Stimulated activated CD8-positive, alpha-beta memory T cell treated with anti-CD3 and anti-CD28 coated beads, Interleukin-4, amount 100 ng/mL, for 48 hours (primary cell): ENCODE measurements around the gene PHAX.
"Not testable (repeated sequence)": the region's sequence is repeated elsewhere in the genome, so short reads cannot be mapped to it uniquely, and the experiment has no call there.

ENCODE experiments used
- DNase-seq: peaks from one replicate; pipeline ENCODE4 v3.0.0-alpha.2; 2020

Gene PHAX

DNA sequence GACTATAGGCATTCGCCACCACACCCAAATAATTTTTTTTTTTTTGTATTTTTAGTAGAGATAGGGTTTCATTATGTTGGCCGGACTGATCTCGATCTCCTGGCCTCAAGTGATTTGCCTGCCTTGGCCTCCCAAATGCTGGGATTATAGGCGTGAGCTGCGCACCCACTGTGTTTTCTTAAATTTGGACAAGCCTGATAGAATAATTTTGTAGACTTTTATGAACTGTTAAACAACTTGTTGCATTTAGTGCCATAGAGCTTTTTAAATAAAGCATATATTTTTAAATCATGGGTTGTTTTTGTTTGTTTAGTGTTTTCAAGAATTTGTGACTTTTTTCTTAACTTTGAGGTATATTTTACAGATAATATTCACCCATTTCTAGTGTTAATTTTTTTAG, 4.8 kb downstream of the PHAX start:
- no peak for DNase-seq

DNA sequence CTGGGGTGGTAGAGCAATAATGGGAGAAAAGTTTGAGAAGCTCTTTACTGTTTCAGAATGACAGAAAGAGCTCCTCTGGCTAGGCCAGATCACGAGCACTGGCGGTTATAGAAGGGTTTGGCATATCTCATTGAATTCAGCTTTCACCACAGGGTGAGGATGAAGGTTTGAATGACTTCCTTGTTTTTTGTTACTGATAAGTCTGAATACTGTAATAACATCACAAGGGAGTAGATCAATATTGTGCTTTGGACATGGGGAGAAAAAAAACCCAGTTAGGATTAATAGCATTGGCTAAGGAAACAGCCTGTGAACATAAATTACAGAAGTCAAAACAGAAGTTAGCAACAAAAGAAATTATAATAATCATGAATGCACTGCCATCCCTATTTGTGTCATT, 9.4 kb downstream of the PHAX start:
- no peak for DNase-seq

DNA sequence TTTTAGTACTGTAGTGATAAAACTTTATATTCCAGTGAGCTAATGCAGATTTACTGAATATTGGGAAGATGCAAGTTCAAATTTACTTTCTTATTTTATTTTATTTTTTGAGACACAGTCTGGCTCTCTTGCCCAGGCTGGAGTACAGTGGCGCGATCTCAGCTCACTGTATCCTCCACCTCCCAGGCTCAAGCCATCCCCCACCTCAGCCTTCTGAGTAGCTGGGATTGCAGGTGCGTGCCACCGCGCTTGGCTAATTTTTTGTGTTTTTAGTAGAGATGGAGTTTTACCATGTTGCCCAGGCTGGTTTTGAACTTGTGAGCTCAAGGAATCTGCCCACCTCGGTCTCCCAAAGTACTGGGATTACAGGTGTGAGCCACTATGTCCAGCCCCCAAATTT, 9.9 kb downstream of the PHAX start:
- no peak for DNase-seq

DNA sequence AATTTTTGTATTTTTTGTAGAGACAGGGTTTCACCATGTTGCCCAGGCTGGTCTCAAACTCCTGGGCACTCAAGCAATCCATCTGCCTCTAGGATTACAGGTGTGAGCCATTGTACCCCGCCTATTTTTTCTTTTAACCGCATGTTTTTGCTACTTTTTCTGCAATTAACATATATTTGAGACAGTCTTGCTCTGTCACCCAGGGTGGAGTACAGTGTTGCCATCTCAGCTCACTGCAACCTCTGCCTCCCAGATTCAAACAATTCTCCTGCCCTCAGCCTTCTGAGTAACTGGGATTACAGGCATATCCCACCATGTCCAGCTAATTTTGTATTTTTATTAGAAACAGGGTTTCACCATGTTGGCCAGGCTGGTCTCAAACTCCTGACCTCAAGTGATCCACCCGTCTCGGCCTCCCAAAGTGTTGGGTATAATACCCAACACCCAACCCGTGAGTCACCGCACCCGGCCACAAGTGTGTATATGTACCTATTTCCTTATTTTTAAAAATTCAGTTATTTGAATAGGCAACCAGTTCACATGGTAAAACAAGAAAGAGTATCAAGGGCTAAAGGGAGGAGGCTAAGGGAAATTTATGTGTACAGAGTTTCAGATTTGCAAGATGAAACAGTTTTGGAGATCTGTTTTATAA, 13.3 kb downstream of the PHAX start:
- DNase-seq = no peak

DNA sequence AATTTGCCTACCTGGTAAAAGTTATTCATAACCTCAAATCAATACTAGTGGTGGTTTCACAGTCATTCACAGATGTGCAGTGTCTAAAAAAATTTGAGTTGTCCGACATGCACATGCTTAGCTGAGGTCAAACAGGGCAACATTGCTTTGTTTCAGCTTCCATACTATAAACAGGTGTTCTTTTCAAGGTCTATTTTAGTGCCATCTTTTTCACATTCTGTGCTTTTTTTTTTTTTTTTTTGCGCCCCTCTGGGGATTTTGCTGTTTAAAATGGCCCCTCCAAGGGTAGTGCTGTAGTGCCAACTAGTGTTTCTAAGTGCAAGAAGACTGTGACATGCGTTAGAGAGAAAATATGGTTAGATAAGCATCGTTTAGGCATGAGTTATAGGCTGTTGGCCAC, 14.5 kb downstream of the PHAX start:
- no peak for DNase-seq

DNA sequence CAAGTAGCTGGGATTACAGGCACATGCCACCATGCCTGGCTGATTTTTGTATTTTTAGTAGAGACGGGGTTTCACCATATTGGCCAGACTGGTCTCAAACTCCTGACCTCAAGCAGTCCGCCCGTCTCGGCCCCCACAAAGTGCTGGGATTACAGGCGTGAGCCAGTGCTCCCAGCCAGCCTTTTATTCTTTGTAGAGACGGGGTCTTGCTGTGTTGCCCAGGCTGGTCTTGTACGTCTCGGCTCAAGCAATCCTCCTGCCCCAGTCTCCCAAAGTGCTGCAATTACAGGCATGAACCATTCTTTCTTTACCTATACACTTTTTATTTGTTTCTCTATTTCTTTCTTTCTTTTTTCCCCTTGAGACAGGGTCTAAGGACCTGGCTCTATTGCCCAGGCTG, 16.9 kb downstream of the PHAX start:
- DNase-seq = not testable (repeated sequence)

DNA sequence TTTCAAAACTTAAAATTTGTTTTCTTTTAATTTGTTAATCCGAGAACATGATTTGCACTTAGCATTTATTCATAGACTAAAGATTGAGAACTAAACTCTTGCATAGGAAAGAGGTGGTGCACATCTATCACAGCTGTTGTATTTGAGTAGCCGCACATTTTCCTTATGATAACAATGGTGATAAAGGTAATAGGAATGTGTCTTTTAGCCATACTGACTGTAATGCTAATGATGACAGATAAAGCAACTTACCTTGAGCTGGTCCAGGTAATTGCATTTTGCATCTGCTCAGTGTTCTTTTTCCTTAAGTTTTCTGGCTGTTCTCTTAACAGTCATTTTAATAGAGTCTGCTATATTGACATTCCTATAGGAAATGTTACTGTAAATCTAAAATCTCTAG, 19.0 kb downstream of the PHAX start:
- no peak for DNase-seq

DNA sequence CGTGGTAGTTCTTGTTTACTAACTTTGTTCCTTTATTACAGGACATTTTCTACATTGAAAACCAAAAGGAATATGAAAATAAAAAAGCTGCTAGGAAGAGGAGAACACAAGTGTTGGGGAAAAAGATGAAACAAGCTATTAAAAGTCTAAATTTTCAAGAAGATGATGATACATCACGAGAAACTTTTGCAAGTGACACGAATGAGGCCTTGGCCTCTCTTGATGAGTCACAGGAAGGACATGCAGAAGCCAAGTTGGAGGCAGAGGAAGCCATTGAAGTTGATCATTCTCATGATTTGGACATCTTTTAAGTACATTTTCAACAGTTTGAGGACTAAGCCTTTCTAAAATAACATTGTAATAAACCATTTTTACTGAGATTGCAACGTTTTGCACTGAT, 23.8 kb downstream of the PHAX start:
- no peak for DNase-seq

DNA sequence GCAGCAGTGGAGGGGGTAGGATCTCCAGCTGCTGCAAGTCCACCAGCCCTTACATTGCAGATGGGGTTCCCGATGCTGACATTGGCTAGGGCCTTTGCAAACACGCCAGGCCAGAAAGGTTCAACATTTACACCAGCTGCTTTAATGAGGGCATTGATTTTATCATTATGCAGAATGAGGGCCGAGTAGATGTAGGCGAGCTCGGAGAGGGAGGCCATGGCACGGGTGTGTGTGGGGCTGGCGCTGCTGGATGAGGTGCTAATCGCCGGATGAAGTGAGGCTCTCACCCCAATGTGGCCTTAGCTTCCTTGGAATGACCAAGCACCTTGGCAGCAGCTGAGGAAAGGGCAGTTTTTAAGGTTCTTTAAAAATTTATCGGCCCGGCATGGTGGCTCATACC, 27.4 kb downstream of the PHAX start:
- no peak for DNase-seq

DNA sequence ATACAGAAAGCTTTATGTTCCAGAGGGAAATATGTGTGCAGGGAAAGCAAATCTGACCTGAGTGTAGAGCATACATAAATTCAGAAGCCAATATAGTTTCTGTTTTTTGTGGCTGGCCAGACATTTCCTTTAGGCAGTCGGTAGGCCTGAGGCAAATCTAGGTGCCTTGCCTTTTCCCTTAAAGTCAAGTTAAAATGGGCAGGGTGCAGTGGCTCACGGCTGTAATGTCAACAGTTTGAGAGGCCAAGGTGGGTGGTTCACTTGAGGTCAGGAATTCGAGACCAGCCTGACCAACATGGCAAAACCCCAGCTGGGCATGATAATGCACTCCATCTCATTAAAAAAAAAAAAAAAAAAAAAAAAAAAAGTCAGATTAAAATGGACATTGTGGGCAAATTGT, 31.2 kb downstream of the PHAX start:
- no peak for DNase-seq

DNA sequence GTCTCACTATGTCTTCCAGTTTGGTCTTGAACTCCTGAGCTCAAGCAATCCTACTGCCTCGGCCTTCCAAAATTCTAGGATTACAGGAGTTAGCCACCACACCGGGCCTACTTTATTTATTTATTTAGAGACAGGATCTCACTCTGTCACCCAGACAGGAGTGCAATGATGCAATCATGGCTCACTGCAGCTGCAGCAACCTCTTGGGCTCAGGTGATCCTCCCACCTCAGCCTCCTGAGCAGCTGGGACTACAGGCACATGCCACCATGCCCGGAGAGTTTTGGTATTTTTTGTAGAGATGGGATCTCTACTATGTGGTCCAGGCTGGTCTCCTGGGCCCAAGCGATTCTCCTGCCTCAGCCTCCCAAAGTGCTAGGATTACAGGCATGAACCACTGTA, 32.8 kb downstream of the PHAX start:
- DNase-seq = no peak

DNA sequence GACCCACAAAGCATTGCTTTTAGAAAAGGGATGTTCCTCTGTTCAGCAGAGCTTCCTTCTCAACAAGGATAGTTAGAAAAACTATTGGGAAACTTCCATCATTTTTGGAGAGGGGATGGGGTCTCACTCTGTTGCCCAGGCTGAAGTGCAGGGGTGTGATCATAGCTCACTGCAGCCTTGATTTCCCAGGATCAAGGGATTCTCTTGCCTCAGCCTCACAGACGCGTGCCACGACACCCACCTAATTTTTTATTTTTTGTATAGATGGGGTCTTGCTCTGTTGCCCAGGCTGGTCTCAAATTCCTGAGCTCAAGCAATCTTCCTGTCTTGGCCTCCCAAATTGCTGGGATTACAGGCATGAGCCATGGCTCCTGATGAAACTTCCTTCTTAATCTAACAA, 34.8 kb downstream of the PHAX start:
- no peak for DNase-seq

DNA sequence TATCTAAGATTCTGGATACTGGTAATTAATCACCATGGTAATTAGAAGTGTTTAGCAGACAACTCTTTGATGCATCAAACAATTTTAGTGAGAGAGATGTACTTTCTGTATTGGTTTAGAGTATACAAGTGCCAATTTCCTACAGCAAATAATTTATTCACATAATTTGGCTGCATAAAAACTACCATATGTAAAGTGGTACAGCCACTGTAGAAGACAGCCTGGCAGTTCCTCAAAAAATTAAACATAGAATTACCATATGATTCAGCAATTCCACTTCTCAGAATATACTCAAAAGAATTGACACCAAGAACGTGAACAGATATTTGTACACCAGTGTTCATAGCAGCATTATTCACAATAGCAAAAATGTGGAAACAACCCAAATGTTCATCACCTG, 36.2 kb downstream of the PHAX start:
- no peak for DNase-seq

DNA sequence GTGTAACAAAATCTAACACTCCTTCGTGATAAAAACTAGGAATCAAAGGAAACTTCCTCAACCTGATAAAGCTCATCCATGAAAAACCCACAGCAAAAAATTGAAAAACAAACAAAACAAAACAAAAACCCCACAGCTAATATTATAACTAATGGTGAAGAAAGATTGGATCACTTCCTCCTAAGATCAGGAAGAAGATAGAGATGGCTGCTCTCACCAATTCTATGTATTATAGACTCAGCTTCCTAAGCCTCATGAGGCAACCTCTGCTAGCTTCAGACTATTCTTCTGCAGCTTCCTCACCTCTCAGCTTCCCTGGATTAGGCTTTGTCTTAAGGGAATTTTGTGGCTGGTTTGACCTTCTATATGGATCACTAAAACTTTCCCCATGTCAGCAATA, 40.1 kb downstream of the PHAX start:
- no peak for DNase-seq

DNA sequence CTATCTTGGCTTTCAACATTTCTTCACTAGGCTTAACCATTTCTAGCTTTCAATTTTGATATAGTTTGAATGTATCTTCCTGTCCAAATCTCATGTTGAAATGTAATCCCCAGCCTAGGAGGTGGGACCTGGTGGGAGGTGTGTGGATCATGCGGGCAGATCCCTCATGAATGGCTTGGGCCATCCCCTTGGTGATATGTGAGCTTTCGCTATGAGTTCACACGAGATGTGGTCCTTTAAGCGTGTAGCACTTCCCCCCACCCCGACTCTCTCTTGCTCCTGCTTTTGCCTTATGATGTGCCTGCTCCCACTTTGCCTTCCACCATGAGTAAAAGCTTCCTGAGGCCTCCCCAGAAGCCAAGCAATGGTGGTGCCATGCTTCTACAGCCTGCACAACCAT, 40.6 kb downstream of the PHAX start:
- no peak for DNase-seq

DNA sequence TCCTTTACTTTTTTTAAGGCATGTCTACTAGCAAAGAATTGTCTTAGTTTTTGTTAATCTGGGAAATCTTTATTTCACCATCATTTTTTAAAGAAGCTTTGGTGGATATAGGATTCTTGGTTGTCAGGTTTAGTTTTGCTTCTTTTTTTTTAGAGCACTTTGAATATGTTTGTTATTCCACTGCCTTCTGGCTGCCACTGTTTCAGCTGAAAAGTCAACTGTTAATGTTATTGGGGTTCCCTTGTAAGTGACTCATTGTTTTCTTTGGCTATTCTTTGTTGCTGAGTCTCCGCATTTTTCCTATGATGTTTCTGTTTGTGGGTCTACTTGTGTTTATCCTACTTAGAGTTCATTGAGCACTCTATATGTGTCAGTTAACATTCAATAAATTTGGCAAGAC, 44.4 kb downstream of the PHAX start:
- DNase-seq = no peak

DNA sequence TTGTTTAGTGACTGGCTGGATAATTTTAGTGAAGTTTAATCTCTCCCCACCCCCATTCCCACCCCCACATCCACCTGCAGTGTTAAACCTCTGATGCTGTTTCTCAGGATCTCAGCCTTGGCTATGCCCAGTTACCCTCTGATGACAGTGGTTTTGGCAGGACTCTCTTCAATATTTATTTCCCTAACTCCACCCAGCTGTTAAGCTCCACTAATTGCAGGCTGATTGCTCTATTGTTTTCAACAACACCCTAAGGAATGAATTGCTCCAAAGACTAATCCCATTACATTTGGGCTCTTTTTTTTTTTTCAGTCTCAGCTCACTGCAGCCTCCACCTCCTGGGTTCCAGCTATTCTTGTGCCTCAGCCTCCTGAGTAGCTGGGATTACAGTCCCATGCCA, 46.3 kb downstream of the PHAX start:
- no peak for DNase-seq

DNA sequence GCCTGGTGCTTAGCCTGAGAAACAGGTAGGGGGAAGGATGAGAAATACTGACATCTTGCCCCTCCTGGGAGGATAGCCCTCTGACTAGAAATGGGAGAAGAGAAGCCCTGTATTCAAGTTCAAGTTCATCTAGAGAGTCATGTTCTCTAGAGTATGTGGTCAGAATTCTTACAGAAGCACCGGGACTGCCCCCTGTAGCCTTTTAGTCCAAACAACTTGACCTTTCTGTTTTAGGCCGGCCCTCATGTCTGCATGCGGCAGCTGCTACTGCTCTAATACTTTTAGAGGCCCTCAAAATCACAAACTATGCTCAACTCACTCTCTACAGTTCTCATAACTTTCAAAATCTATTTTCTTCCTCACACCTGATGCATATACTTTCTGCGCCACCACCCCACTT, 47.7 kb downstream of the PHAX start:
- no peak for DNase-seq

DNA sequence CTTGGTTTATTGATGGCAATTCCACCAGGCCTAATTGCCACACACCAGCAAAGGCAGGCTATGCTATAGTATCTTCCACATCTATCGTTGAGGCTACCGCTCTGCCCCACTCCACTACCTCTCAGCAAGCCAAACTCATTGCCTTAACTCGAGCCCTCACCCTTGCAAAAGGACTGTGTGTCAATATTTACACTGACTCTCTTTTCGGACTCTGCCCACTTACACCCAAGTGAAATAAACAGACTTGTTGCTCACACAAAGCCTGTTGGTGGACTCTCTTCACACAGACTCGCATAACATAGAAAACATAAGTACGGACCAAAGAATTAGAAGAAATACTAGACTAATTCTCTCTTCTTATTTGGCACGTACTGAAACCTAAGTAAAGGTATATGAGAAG, 48.3 kb downstream of the PHAX start:
- not testable (repeated sequence) for DNase-seq

DNA sequence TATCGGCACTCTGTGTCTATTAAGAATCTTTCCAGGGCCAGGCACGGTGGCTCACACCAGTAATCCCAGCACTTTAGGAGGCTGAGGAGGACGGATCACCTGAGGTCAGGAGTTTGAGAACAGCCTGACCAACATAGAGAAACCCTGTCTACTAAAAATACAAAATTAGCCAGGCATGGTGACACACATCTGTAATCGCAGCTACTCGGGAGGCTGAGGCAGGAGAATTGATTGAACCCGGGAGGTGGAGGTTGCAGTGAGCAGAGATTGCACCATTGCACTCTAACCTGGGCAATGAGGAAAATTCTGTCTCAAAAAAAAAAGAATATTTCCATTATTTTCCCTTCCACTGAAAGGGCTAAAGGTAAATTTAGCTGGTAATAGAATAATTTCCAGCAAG, 49.0 kb downstream of the PHAX start:
- DNase-seq = not testable (repeated sequence)

DNA sequence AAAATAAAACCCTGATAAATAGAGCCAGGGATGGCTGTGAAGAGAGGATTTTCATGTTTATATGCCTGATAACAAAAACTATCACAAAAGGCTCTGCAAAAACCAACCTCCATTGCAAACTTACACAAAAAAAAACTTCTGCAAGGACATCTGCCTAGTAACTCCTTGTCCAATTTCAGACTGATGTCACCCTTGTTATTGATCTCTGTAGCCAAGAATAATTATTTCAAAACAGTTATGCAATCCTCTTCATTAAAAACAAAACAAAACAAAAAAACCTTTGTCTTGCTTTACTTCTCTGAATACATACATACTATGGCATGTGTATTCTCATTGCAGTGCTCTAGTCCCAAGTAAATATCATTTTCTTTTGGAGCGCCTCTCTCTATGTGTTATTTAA, 49.7 kb downstream of the PHAX start:
- DNase-seq = no peak

DNA sequence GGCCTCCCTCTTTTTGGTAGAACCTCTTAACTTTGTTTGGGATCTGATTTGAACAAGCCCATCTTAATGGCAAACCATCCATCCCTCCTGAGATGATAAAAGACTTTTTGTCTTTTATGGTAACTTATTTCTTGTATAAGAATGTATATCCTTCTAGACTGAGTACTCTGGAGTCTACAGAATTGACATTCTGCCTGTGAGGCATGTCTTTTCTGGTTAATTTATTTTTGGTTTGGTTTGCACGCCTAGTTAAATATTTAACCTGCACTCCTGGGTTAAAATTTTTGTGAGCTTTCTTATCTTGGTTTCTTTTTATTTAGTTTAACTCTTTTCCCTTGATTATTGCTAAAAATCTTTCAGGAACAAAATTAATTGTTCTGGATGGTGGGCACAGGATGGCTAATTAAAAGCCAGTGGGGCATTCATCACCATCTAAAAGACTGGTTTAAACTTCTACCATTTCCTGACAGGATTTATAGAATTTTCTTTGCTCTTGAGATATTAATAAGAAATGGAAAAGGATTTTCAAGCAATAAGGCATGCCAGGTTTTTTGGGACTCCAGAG, 50.3 kb downstream of the PHAX start:
- no peak for DNase-seq

DNA sequence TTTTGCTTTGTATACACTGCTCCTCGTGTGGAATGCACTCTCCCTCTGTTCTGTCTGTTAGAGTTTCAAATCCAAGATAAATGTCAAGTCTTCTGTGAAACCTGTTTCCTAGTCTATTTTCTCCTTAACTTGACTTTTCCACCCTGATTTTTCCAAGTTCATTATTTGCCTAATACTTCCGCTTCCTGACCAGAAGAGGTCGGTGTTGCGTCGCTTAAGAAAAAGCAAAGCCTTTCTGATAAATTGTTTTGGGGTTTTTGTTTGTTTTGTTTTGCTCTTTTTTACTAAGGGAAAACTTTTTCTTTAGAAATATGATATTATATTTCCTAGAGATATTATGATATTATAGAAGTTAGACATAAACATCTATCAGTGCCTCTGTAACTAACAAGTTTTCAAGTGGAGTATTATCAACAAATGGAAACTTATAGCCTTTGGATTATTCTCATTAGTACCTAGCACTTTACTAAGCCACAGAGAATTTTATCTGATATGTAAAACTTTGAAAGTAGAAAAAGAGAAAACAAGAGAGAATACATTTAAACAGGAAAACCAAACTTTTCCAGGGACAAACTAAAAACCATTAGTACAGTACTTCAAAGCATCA, 55.8 kb downstream of the PHAX start:
- no peak for DNase-seq

DNA sequence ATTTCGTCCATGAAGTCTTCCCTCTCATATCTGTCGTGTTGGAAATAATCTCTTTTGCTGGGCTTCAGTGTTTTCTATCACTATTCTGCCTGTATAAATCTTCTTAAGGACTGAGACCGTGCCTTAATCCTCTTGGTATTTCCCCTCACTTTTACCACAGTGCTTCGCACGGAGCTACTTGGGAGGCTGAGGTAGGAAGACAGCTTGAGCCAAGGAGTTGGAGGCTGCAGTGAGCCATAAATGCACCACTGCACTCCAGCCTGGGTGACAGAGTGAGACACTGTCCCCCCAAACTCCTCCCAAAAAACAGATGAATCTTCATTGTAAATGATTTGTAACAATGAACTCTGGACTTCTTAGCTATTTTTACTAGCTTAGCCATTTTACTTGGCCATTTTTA, 57.8 kb downstream of the PHAX start:
- DNase-seq = no peak
